ENCODE measurements around the gene ACOX2.

Gene ACOX2

GRCh38 chr3:58566398-58567250 is 29.6 kb upstream of the ACOX2 start:
- no peak for DNase-seq

- DNase-seq = no peak
Measured at GRCh38 chr3:58565621-58566397, 28.8 kb upstream of the ACOX2 start.

GRCh38 chr3:58564456-58565160 is 27.6 kb upstream of the ACOX2 start:
- DNase-seq = no peak

GRCh38 chr3:58564054-58564453 is 27.1 kb upstream of the ACOX2 start:
- DNase-seq = no peak

GRCh38 chr3:58563386-58564035 is 26.5 kb upstream of the ACOX2 start:
- DNase-seq = no peak

- DNase-seq = no peak
Measured at GRCh38 chr3:58562498-58562897, 25.5 kb upstream of the ACOX2 start.

- DNase-seq = no peak
Measured at GRCh38 chr3:58560771-58561311, 23.9 kb upstream of the ACOX2 start.

- no peak for DNase-seq
Measured at GRCh38 chr3:58559586-58559985, 22.6 kb upstream of the ACOX2 start.

- no peak for DNase-seq
Measured at GRCh38 chr3:58557491-58557890, 20.5 kb upstream of the ACOX2 start.

- DNase-seq = no peak
Measured at GRCh38 chr3:58556761-58557221, 19.8 kb upstream of the ACOX2 start.

GRCh38 chr3:58556001-58556400 is 19.0 kb upstream of the ACOX2 start:
- DNase-seq = no peak

- no peak for DNase-seq
Measured at GRCh38 chr3:58555203-58555602, 18.2 kb upstream of the ACOX2 start.

- no peak for DNase-seq
Measured at GRCh38 chr3:58553003-58553402, 16.0 kb upstream of the ACOX2 start.

GRCh38 chr3:58551636-58552180 is 14.7 kb upstream of the ACOX2 start:
- DNase-seq = no peak

GRCh38 chr3:58544541-58544940 is 7.6 kb upstream of the ACOX2 start:
- no peak for DNase-seq

GRCh38 chr3:58540176-58540858 is 3.3 kb upstream of the ACOX2 start:
- no peak for DNase-seq

- no peak for DNase-seq
Measured at GRCh38 chr3:58539626-58540025, 2.6 kb upstream of the ACOX2 start.

- DNase-seq = no peak
Measured at GRCh38 chr3:58537412-58538301, 667 bp upstream of the ACOX2 start.

GRCh38 chr3:58535531-58536500 is 1.2 kb downstream of the ACOX2 start:
- DNase-seq = no peak

Data from activated CD4-positive, alpha-beta T cell treated with anti-CD3 and anti-CD28 coated beads, Interleukin-2, amount 50 U/mL, for 4 hours (primary cell).